Type B pancreatic cell (in vitro differentiated cells): ENCODE data around the gene PARD3. TPM values are rescaled to one million over a fixed set of nuclear protein-coding genes. Genes with fewer than 3 reads are reported as not detected.
A peak's percentile ranks its signal among the peaks of the same experiment; 100 is the strongest.

Source experiments
- DNase-seq: peaks from one replicate; pipeline ENCODE4 v3.0.0; 2021; ENCODE audit warnings: mixed read lengths; ENCODE audit not compliant: unreplicated experiment; ENCODE audit errors: extremely low spot score
- H3K27ac Mint-ChIP-seq: 2 replicates; pipeline ENCODE4 v1.8.0; 2021; ENCODE audit warnings: mild to moderate bottlenecking, mixed read lengths
- H3K27me3 Mint-ChIP-seq: 2 replicates; pipeline ENCODE4 v1.8.0; 2021; ENCODE audit warnings: mixed read lengths
- H3K36me3 Mint-ChIP-seq: 2 replicates; pipeline ENCODE4 v1.8.0; 2021; ENCODE audit warnings: mixed read lengths
- H3K4me1 Mint-ChIP-seq: one replicate; pipeline ENCODE4 v1.8.0; 2021; ENCODE audit warnings: mixed read lengths; ENCODE audit not compliant: unreplicated experiment
- H3K4me3 Mint-ChIP-seq: 2 replicates; pipeline ENCODE4 v1.8.0; 2021; ENCODE audit warnings: mild to moderate bottlenecking, mixed read lengths
- H3K9me3 Mint-ChIP-seq: 2 replicates; pipeline ENCODE4 v1.8.0; 2021; ENCODE audit warnings: mixed read lengths
- total RNA-seq: library from RNA; stranded (reverse); gene quantifications from 2 replicates; pipeline ENCODE4 v1.2.1, GENCODE V29; 2021; ENCODE audit warnings: low replicate concordance
- TF ChIP-seq, protein P1 (sequence below): fragments of 200-600 bp; sonication (generic); conservative IDR thresholded peaks from 2 replicates; pipeline ENCODE4 v1.5.0; 2021; ENCODE audit warnings: antibody characterized with exemption, mild to moderate bottlenecking

The PARD3 gene
- total RNA-seq, 1 donor from 2014 or later = 52.3 TPM

- Mint-ChIP-seq H3K4me1 (peaks cover 23% of the 10 kb centered on the region), H3K4me3 (no peak overlapping the region), H3K9me3 (no peaks in the 10 kb centered on the region), H3K36me3 (peaks cover 21% of the 10 kb centered on the region), H3K27me3 (no peaks in the 10 kb centered on the region), H3K27ac (no peak overlapping the region)
- TF ChIP-seq, protein P1, sequence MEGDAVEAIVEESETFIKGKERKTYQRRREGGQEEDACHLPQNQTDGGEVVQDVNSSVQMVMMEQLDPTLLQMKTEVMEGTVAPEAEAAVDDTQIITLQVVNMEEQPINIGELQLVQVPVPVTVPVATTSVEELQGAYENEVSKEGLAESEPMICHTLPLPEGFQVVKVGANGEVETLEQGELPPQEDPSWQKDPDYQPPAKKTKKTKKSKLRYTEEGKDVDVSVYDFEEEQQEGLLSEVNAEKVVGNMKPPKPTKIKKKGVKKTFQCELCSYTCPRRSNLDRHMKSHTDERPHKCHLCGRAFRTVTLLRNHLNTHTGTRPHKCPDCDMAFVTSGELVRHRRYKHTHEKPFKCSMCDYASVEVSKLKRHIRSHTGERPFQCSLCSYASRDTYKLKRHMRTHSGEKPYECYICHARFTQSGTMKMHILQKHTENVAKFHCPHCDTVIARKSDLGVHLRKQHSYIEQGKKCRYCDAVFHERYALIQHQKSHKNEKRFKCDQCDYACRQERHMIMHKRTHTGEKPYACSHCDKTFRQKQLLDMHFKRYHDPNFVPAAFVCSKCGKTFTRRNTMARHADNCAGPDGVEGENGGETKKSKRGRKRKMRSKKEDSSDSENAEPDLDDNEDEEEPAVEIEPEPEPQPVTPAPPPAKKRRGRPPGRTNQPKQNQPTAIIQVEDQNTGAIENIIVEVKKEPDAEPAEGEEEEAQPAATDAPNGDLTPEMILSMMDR = no peak
- DNase-seq = no peak
These were observed 512.1 kb downstream of the PARD3 start for GRCh38 chr10:34303022-34303421.

DNA sequence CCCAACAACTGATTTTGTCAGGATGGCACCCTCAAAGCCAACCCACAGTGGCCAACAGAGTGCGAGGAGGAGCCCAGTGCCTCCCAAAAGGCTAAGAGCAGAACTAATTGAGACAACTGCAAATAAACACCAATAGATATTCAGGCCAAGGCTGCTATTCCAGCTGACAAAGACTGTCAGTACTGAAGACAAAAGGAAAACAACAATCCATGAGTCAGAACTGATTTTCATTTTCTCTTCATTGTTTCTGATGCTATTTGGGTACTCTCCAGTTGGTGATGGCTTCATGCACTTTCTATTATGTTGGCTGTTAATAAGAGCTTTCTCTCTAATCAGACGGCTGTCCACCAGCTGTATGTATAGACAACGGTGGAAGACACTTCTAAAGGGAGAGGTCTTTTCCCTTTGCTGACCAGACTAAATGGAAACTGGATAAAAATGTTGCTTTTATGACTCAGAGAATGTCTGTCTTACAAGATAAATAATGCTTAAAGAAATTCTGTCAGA lies 515.9 kb downstream of the PARD3 start:
- TF ChIP-seq, protein P1 = no peak
- H3K9me3 Mint-ChIP-seq = no peaks in the 10 kb centered on the region
- peak overlapping the region; percentile 42 for H3K4me3 Mint-ChIP-seq
- no peak overlapping the region for H3K27ac Mint-ChIP-seq
- H3K4me1 Mint-ChIP-seq = peaks cover 37% of the 10 kb centered on the region
- H3K27me3 Mint-ChIP-seq = no peaks in the 10 kb centered on the region
- H3K36me3 Mint-ChIP-seq = peaks cover 21% of the 10 kb centered on the region
- no peak for DNase-seq

GRCh38 chr10:34298346-34298818 lies 516.7 kb downstream of the PARD3 start:
- no peaks in the 10 kb centered on the region for H3K27me3 Mint-ChIP-seq
- H3K4me1 Mint-ChIP-seq = peaks cover 39% of the 10 kb centered on the region
- TF ChIP-seq, protein P1 = no peak

DNA sequence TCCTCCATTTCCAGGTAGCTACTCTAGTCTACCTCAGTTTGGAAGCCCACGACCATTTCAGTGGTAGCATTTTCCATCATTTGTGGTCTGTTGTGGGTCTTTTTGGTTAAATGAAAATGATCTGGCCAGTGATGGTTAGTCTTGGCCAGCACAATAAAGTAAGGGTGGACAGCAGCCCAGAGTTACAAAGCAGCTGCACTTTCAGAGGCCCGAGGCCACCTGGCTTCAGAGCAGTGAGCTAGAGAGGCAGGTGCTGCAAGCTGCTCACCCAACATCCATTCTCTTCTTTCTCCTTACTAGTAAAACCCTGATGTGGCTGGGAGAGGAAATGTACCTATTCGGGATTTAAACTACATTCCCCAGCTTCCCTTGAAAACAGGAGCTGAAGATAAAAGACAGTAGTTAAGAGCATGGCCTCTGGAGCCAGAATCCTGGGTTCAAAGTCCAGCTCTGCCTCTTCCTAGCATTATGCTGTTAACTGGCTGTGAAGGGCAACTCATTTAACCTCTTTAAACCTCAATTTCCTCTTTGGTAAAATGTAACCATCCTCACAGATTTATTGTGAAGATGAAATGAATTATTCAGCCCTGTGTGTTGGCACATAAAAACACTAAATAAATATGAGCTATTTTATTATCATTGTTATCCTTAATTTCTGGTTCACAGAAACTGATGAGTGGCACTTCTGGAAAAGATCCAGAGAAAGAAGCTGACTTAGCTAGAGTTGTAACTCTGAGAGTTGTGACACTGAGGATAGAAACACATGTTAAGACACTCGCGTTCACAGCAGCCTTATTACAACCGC lies 517.4 kb downstream of the PARD3 start:
- H3K4me1 Mint-ChIP-seq = peaks cover 39% of the 10 kb centered on the region
- no peak for DNase-seq
- H3K27me3 Mint-ChIP-seq = no peaks in the 10 kb centered on the region
- H3K27ac Mint-ChIP-seq = peak overlapping the region; percentile 43
- H3K9me3 Mint-ChIP-seq = no peaks in the 10 kb centered on the region
- peak overlapping the region; percentile 25 for H3K4me3 Mint-ChIP-seq
- peaks cover 21% of the 10 kb centered on the region for H3K36me3 Mint-ChIP-seq
- TF ChIP-seq, protein P1 = no peak

More at GRCh38 chr10:34298346-34298818, 516.7 kb downstream of the PARD3 start:
- H3K4me3 Mint-ChIP-seq = peak overlapping the region; percentile 25
- H3K9me3 Mint-ChIP-seq = no peaks in the 10 kb centered on the region
- no peak for DNase-seq
- no peak overlapping the region for H3K27ac Mint-ChIP-seq
- peaks cover 21% of the 10 kb centered on the region for H3K36me3 Mint-ChIP-seq

DNA sequence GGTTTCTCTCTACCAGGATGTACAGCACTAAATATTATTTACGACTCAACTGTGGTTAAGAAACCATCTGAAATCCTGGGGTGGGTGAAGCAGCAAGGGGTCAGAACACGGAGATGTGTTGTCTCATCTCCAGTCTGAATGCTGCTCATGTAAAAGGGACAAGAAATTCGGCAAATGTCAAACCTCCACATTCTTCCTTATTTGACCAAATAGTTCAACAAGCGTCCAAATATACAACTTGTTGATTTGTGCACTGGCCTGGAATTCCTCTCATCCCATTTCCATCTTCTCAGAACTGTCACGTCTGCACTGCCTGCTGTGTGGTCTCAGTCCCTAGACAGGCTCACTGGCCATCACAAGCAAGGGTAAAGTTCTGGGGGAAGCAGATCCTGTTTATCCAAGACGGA lies 520.0 kb downstream of the PARD3 start:
- no peaks in the 10 kb centered on the region for H3K27me3 Mint-ChIP-seq
- H3K36me3 Mint-ChIP-seq = peaks cover 16% of the 10 kb centered on the region
- no peak overlapping the region for H3K27ac Mint-ChIP-seq
- DNase-seq = no peak
- peaks cover 40% of the 10 kb centered on the region for H3K4me1 Mint-ChIP-seq
- no peak overlapping the region for H3K4me3 Mint-ChIP-seq
- H3K9me3 Mint-ChIP-seq = no peaks in the 10 kb centered on the region
- TF ChIP-seq, protein P1 = no peak
